ENCODE data around the gene CLDN22. TPM values are rescaled to one million over a fixed set of nuclear protein-coding genes. Genes with fewer than 3 reads are reported as not detected.

Gene CLDN22
- total RNA-seq, 2 donors from 2014 or later: not detected

- no peak for DNase-seq
- Histone ChIP-seq H3K27ac (no peak overlapping the region), H3K9me3 (no peaks in the 10 kb centered on the region), H3K4me1 (no peaks in the 10 kb centered on the region), H3K27me3 (no peaks in the 10 kb centered on the region), H3K4me3 (no peak overlapping the region), H3K36me3 (no peaks in the 10 kb centered on the region), H3K9ac (ENCODE audit: low read depth in 2 of 2, low read length in 2 of 2) (no peak overlapping the region)
- intact Hi-C loops (cut with DNase I): no loop called here
- no peak for TF ChIP-seq CTCF (IDR thresholded peaks at IDR 0.05)
Observed at GRCh38 chr4:183330841-183331240, 10.8 kb upstream of the CLDN22 start.

DNA sequence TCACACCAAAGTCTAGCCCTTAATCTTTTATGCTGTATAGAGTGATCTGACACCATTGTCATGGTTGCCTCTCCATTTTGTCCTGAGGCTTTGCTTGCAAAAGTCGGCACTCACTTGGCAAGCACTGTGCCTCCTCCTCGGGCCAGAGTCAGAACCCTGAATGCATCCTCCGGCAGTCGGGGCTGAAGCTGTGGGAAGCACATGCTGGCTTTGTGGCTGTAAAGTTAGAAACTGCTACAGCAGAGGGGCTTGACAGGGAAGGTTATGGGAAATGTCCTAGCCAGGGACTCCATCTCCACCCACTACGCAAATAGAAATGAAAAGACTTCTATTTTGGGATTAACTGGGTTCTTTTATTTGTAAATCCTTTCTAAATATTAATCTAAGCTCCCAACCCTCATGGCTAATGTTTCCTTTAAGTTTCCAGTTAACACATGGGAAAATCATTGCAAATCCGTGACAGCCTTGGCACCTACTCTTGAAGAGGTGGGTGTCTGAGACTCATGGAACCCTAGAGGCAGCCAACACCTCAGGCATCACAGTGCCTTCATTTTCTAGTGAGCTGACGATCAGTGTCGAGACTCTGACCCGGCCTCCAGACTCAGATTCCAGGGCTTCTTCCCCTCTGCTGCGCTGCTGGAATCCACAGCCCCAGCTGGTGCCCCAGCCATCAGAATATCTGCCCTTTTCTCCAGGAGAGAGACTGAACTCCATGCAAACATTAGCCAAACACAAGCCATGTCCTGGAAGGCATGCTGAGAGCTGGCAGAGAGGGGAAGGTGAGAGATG is 10.1 kb upstream of the CLDN22 start:
- no peak for TF ChIP-seq CTCF (IDR thresholded peaks at IDR 0.05)
- H3K9me3 ChIP-seq: no peaks in the 10 kb centered on the region
- H3K27ac ChIP-seq: no peak overlapping the region
- H3K4me3 ChIP-seq: no peak overlapping the region
- no peaks in the 10 kb centered on the region for H3K36me3 ChIP-seq
- DNase-seq: no peak
- H3K9ac ChIP-seq (ENCODE audit: low read depth in 2 of 2, low read length in 2 of 2): no peak overlapping the region
- H3K27me3 ChIP-seq: no peaks in the 10 kb centered on the region
- intact Hi-C loops (cut with DNase I): no loop called here
- no peaks in the 10 kb centered on the region for H3K4me1 ChIP-seq

DNA sequence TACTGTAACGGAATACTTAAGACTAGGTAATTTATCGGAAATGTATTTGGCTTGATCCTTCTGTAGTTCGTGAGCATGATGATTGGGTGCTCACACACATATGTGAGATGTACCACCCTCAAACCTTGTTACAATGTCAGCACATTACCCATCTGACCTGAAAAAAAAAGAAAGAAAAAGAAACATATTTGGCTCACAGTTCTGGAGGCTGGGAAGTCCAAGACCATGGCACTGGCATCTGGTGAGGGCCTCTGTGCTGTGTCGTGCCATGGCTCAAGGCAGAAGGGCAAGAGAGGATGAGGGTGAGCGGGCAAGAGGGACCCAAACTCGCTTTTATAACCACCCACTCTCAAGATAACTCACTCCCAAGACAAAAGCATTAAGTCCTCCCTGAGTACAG is 9.2 kb upstream of the CLDN22 start:
- Histone ChIP-seq H3K27me3 (no peaks in the 10 kb centered on the region), H3K9ac (ENCODE audit: low read depth in 2 of 2, low read length in 2 of 2) (no peak overlapping the region), H3K4me3 (no peak overlapping the region), H3K36me3 (no peaks in the 10 kb centered on the region), H3K27ac (no peak overlapping the region), H3K4me1 (no peaks in the 10 kb centered on the region), H3K9me3 (no peaks in the 10 kb centered on the region)
- intact Hi-C loops (cut with DNase I): no loop called here
- no peak for DNase-seq
- no peak for TF ChIP-seq CTCF (IDR thresholded peaks at IDR 0.05)

GRCh38 chr4:183328832-183329231 is 8.8 kb upstream of the CLDN22 start:
- Histone ChIP-seq H3K9ac (ENCODE audit: low read depth in 2 of 2, low read length in 2 of 2) (no peak overlapping the region), H3K4me3 (no peak overlapping the region), H3K9me3 (no peaks in the 10 kb centered on the region), H3K36me3 (no peaks in the 10 kb centered on the region), H3K27me3 (no peaks in the 10 kb centered on the region), H3K27ac (no peak overlapping the region), H3K4me1 (no peaks in the 10 kb centered on the region)
- TF ChIP-seq CTCF (IDR thresholded peaks at IDR 0.05): no peak
- intact Hi-C loops (cut with DNase I): no loop called here
- no peak for DNase-seq

DNA sequence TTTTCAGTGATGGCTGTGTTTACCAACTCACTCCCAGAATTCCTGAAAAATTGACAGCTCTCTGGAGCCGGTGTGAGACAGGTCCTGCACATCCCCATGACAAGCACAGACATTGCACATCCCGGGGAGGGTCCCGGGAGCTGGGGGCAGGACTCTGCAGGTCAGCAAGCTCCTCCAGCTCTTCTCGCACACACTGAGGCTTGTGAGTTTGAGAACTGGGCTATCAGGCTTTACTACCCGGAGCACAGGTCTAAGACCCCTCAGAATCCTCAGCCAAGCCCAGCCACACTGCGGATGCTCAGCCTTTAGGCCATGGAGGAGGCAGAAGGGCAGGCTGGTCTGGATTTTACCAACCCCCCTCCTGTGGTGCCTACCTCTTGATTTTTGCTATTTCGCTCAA is 7.8 kb upstream of the CLDN22 start:
- no peaks in the 10 kb centered on the region for H3K4me1 ChIP-seq
- H3K36me3 ChIP-seq: no peaks in the 10 kb centered on the region
- H3K27me3 ChIP-seq: no peaks in the 10 kb centered on the region
- DNase-seq: no peak
- H3K27ac ChIP-seq: no peak overlapping the region
- H3K9ac ChIP-seq (ENCODE audit: low read depth in 2 of 2, low read length in 2 of 2): no peak overlapping the region
- intact Hi-C loops (cut with DNase I): no loop called here
- TF ChIP-seq CTCF (IDR thresholded peaks at IDR 0.05): no peak
- no peaks in the 10 kb centered on the region for H3K9me3 ChIP-seq
- H3K4me3 ChIP-seq: no peak overlapping the region

Measured in colonic mucosa (tissue), 4 donors.